SK-N-MC (cell line): ENCODE measurements around the gene SLC43A2.

Experiments
- EZH2 ChIP-seq: fragments of 200-600 bp; sonication (generic); IDR thresholded peaks from one replicate; pipeline ENCODE4 v1.6.1; 2017; ENCODE audit warnings: antibody characterized with exemption
- FOXP2 ChIP-seq: optimal IDR thresholded peaks from 2 replicates; pipeline ENCODE3; 2011; ENCODE audit warnings: mild to moderate bottlenecking, moderate library complexity; ENCODE audit not compliant: insufficient read depth; ENCODE audit errors: extremely low read length, control extremely low read depth
- POLR2AphosphoS5 ChIP-seq: IDR thresholded peaks from 2 replicates; pipeline ENCODE4 v1.6.1; 2012; ENCODE audit warnings: mild to moderate bottlenecking, low read depth, low read length, borderline replicate concordance

DNA sequence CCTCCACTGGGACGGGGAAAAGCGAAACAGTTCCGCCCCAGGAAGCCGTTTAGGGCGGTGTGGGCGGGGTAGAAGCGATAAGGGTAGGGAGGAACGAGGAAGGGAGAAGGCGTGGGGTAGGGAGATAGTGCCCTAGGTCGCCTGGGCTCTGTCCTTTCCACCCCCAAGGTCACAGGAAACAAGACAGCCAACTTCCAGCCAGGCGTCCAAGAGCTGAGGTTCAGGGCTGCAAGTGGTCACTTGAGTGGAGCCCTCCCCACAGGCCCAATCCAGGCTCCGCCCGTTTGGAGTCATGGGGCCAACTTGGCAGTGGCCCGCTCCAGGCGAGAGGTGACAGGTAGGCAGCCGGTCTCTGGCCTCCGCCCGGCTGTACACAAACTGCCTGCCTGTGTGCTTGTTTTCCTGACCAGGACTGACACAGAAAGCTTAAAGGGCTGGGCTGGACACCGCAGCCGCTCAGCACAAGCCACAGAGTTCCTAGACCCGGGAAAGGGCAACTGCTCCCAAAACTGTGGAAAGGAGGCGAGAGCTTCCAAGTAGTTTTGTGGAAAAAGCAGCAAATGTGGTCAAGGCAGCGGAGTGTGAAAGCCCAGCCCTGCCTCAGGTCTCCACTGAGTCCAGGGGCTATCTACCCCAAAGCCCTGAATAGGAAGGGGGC, 21.3 kb upstream of the SLC43A2 start, which contains the start of gene RILP:
- TF ChIP-seq EZH2 = no peak
- TF ChIP-seq FOXP2 = no peak
- TF ChIP-seq POLR2AphosphoS5 = no peak
